H1 (cell line): Measurements from ENCODE around the gene NDST3. TPM values are rescaled to one million over a fixed set of nuclear protein-coding genes. Genes with fewer than 3 reads are reported as not detected.

Source experiments
- CTCF ChIA-PET: fragments of 300-600 bp; sonication (Branson Sonifier 250); formaldehyde crosslinking; loops from one replicate; lab custom pipeline; 2021; ENCODE audit not compliant: partially characterized antibody; lab: Charles Lee
- POLR2A ChIA-PET: fragments of 300-600 bp; sonication (Branson Sonifier 250); formaldehyde crosslinking; loops from one replicate; lab custom pipeline; 2021; ENCODE audit warnings: inconsistent platforms; ENCODE audit not compliant: partially characterized antibody; lab: Charles Lee
- DNase-seq, 2 experiments: peaks; one replicate each; pipeline versions ENCODE4 v3.0.0 to v3.0.0-alpha.2; 2010 to 2022; ENCODE audit warnings: low spot score in 2 of 2, low read depth in 1 of 2, mixed read lengths in 1 of 2
- FAIRE-seq: peaks from 2 replicates; lab custom pipeline; 2011; peaks lifted over from hg19 to GRCh38; lab: Jason Lieb, UNC
- H2AFZ ChIP-seq: 2 replicates; pipeline ENCODE4 v1.8.1; 2012; ENCODE audit warnings: low read length, inconsistent platforms
- H2AK5ac ChIP-seq: 2 replicates; pipeline ENCODE4 v1.6.1; 2013; ENCODE audit warnings: low read depth, low read length
- H2BK120ac ChIP-seq: replicated peaks from 2 replicates; pipeline ENCODE3; 2013; ENCODE audit warnings: low read depth, low read length, inconsistent platforms
- H2BK12ac ChIP-seq: 2 replicates; pipeline ENCODE4 v1.6.1; 2013; ENCODE audit warnings: low read depth, low read length
- H2BK15ac ChIP-seq: 2 replicates; pipeline ENCODE4 v1.6.1; 2013; ENCODE audit warnings: low read length
- H2BK20ac ChIP-seq: 2 replicates; pipeline ENCODE4 v1.6.1; 2013; ENCODE audit warnings: low read length
- H2BK5ac ChIP-seq: 2 replicates; pipeline ENCODE4 v1.6.1; 2013; ENCODE audit warnings: low read depth, low read length
- H3K14ac ChIP-seq: 2 replicates; pipeline ENCODE4 v1.6.1; 2013; ENCODE audit warnings: inconsistent platforms; ENCODE audit not compliant: insufficient read length
- H3K18ac ChIP-seq: 2 replicates; pipeline ENCODE4 v1.6.1; 2013; ENCODE audit warnings: low read length; ENCODE audit errors: extremely low read depth
- H3K23ac ChIP-seq: 2 replicates; pipeline ENCODE4 v1.6.1; 2013; ENCODE audit warnings: inconsistent platforms; ENCODE audit not compliant: insufficient read length
- H3K23me2 ChIP-seq: 2 replicates; pipeline ENCODE4 v1.6.1; 2013; ENCODE audit warnings: low read depth, low read length
- H3K27ac ChIP-seq: 2 replicates; pipeline ENCODE4 v1.6.1; 2011; ENCODE audit warnings: low read depth, low read length, inconsistent platforms
- H3K27me3 ChIP-seq, 4 experiments: replicated peaks in 1 of 4; 1 replicate in 1 of 4; 2 replicates in 3 of 4; pipeline versions ENCODE4 v1.6.1 to v1.8.1; 2011 to 2013; ENCODE audit warnings: low read length in 3 of 4, mild to moderate bottlenecking in 3 of 4, inconsistent platforms in 2 of 4, mixed read lengths in 2 of 4, moderate library complexity in 1 of 4; ENCODE audit not compliant: control insufficient read depth in 3 of 4, insufficient read depth in 3 of 4; ENCODE audit errors: extremely low read depth in 1 of 4
- H3K36me3 ChIP-seq, 4 experiments: 2 replicates each; pipeline versions ENCODE4 v1.6.1 to v1.8.1; 2011 to 2013; ENCODE audit warnings: mild to moderate bottlenecking in 4 of 4, low read length in 3 of 4, moderate library complexity in 2 of 4, control low read depth in 1 of 4, inconsistent platforms in 1 of 4; ENCODE audit not compliant: insufficient read depth in 4 of 4, control insufficient read depth in 2 of 4
- H3K4ac ChIP-seq: replicated peaks from 2 replicates; pipeline ENCODE3; 2013; ENCODE audit warnings: low read length, low read depth, mixed read lengths, inconsistent platforms; ENCODE audit not compliant: insufficient read length
- H3K4me1 ChIP-seq, 4 experiments: replicated peaks in 1 of 4; 1 replicate in 1 of 4; 2 replicates in 3 of 4; pipeline versions ENCODE4 v1.6.1 to v1.8.1; 2011 to 2013; ENCODE audit warnings: low read length in 3 of 4, inconsistent platforms in 2 of 4, mixed read lengths in 1 of 4; ENCODE audit not compliant: insufficient read depth in 4 of 4, control insufficient read depth in 3 of 4
- H3K4me2 ChIP-seq, 2 experiments: 2 replicates each; pipeline versions ENCODE4 v1.6.1 to v1.8.1; 2011 to 2013; ENCODE audit warnings: low read depth in 2 of 2, low read length in 2 of 2, control low read depth in 1 of 2, inconsistent platforms in 1 of 2, mild to moderate bottlenecking in 1 of 2; ENCODE audit not compliant: insufficient read depth in 1 of 2
- H3K4me3 ChIP-seq, 4 experiments: fragments of 200-600, 300-600 bp in 1 of 4; sonication (generic), shearing (Covaris generic), sonication (Bioruptor Twin) in 1 of 4; 2 replicates each; pipeline versions ENCODE4 v1.5.1 to v1.8.1; 2011 to 2016; ENCODE audit warnings: low read length in 4 of 4, low read depth in 3 of 4, control low read depth in 2 of 4, inconsistent platforms in 2 of 4, mild to moderate bottlenecking in 2 of 4, mixed read lengths in 1 of 4, moderate library complexity in 1 of 4; ENCODE audit not compliant: insufficient read depth in 2 of 4; ENCODE audit errors: extremely low read depth in 1 of 4
- H3K56ac ChIP-seq: replicated peaks from 2 replicates; pipeline ENCODE3; 2013; ENCODE audit warnings: low read depth, mild to moderate bottlenecking, mixed read lengths, low read length, inconsistent platforms; ENCODE audit not compliant: insufficient read length
- H3K79me1 ChIP-seq: 2 replicates; pipeline ENCODE4 v1.6.1; 2013; ENCODE audit warnings: low read depth, low read length, control low read depth
- H3K79me2 ChIP-seq, 2 experiments: 2 replicates each; pipeline versions ENCODE4 v1.6.1 to v1.8.1; 2012 to 2013; ENCODE audit warnings: low read length in 2 of 2, mild to moderate bottlenecking in 2 of 2, inconsistent platforms in 1 of 2; ENCODE audit not compliant: insufficient read depth in 2 of 2, control insufficient read depth in 1 of 2
- H3K9ac ChIP-seq, 4 experiments: replicated peaks in 1 of 4; 1 replicate in 1 of 4; 2 replicates in 3 of 4; pipeline versions ENCODE4 v1.6.1 to v1.8.1; 2011 to 2013; ENCODE audit warnings: low read depth in 3 of 4, low read length in 3 of 4, control low read depth in 2 of 4, mild to moderate bottlenecking in 2 of 4, moderate library complexity in 2 of 4, inconsistent platforms in 1 of 4; ENCODE audit errors: extremely low read depth in 1 of 4
- H3K9me3 ChIP-seq, 2 experiments: 2 replicates each; pipeline versions ENCODE4 v1.6.1 to v1.8.1; 2012 to 2013; ENCODE audit warnings: mild to moderate bottlenecking in 2 of 2, moderate library complexity in 2 of 2, control low read depth in 1 of 2, inconsistent platforms in 1 of 2, low read depth in 1 of 2, low read length in 1 of 2, mixed read lengths in 1 of 2; ENCODE audit not compliant: insufficient read depth in 2 of 2
- H4K20me1 ChIP-seq, 2 experiments: replicated peaks in 1 of 2; 2 replicates each; pipeline versions ENCODE3 to v1.8.1; 2011 to 2013; ENCODE audit warnings: inconsistent platforms in 2 of 2, low read length in 2 of 2, mild to moderate bottlenecking in 1 of 2; ENCODE audit not compliant: insufficient read depth in 2 of 2, control insufficient read depth in 1 of 2
- H4K5ac ChIP-seq: 2 replicates; pipeline ENCODE4 v1.6.1; 2013; ENCODE audit warnings: low read length, low read depth, mixed read lengths, inconsistent platforms; ENCODE audit not compliant: insufficient read length
- H4K8ac ChIP-seq: 2 replicates; pipeline ENCODE4 v1.8.0; 2013; ENCODE audit warnings: mild to moderate bottlenecking, moderate library complexity, low read length, inconsistent platforms; ENCODE audit not compliant: insufficient read depth; ENCODE audit errors: extremely low read depth
- H4K91ac ChIP-seq: replicated peaks from 2 replicates; pipeline ENCODE3; 2013; ENCODE audit warnings: low read length, mixed read lengths, inconsistent platforms; ENCODE audit not compliant: insufficient read length
- JUND ChIP-seq: IDR thresholded peaks from 2 replicates; pipeline ENCODE4 v1.6.1; 2011; ENCODE audit warnings: mild to moderate bottlenecking, improper control_type of control experiment, low read length
- RBBP5 ChIP-seq: IDR thresholded peaks from 2 replicates; pipeline ENCODE4 v1.7.1; 2012; ENCODE audit warnings: low read depth, mild to moderate bottlenecking, inconsistent platforms, low read length, moderate library complexity, borderline replicate concordance
- RNF2 ChIP-seq: fragments of 200-900, 300-1000 bp; sonication (generic); IDR thresholded peaks from 2 replicates; pipeline ENCODE4 v1.7.1; 2016; ENCODE audit warnings: borderline replicate concordance, low read depth, mild to moderate bottlenecking, antibody characterized with exemption, low read length; ENCODE audit not compliant: poor library complexity, severe bottlenecking; ENCODE audit errors: missing control alignments
- SRF ChIP-seq: IDR thresholded peaks from 2 replicates; pipeline ENCODE4 v1.6.1; 2011; ENCODE audit warnings: mild to moderate bottlenecking, low read depth, low read length, moderate library complexity
- TBP ChIP-seq: IDR thresholded peaks from 2 replicates; pipeline ENCODE4 v1.6.1; 2011; ENCODE audit warnings: low read depth, low read length, improper control_type of control experiment
- TCF12 ChIP-seq: IDR thresholded peaks from 2 replicates; pipeline ENCODE4 v1.6.1; 2011; ENCODE audit warnings: low read depth, mild to moderate bottlenecking, low read length
- polyA plus RNA-seq, 7 experiments: library from polyadenylated mRNA; depleted of rRNA in 3 of 7; stranded (reverse) in 5 of 7; unstranded in 2 of 7; fragments of >200 nt in 5 of 7; fragments of 200-250 nt in 2 of 7; gene quantifications; 1 replicate in 5 of 7; 2 replicates in 1 of 7; 4 replicates in 1 of 7; pipeline versions ENCODE4 v1.2.1 to v1.2.3, GENCODE V29; 2011 to 2013; ENCODE audit warnings: missing spikeins in 2 of 7, mixed read lengths in 2 of 7
- total RNA-seq: library from RNA; stranded (reverse); fragmentation: NEBNext Ultra II Directional; extraction: Animal tissue kit (Norgen Biotek cat#: 25700); gene quantifications from 2 replicates; pipeline ENCODE4 v1.2.1, GENCODE V29; 2021
- TF ChIP-seq, protein P1 (sequence below): IDR thresholded peaks from 2 replicates; pipeline ENCODE4 v1.6.1; 2012; ENCODE audit warnings: inconsistent platforms

Gene NDST3
- total and polyA plus RNA-seq, 2 of the 8 experiments (the other 6 are each of a cell fraction or from before 2014, with no cell fraction given): 0.35 to 0.60 TPM

DNA sequence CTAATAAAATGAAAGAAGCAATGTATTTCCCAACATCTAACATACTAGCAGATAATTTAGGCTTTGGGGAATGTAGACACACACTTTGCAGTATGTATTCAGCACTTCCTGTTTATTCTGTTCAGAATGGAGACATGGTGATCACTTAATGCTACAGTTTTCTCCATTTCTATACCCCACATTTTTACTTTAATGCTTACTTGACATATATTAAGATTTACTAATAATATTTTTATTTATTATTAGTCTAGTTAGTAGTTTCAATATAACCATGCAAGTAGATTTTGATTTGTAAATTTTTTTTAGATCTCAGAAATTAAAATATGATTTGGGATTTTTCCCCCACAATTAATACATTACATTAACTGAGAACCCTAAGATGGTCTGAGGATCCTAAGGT lies 220.1 kb downstream of the NDST3 start:
- Histone ChIP-seq H2BK12ac (no peak overlapping the region), H3K27me3 (no peaks in the 10 kb centered on the region), H3K14ac (no peak overlapping the region), H3K18ac (no peak overlapping the region), H2AK5ac (no peak overlapping the region), H3K9ac (no peak overlapping the region), H3K79me1 (no peaks in the 10 kb centered on the region), H4K5ac (no peak overlapping the region), H2BK15ac (no peak overlapping the region), H2BK5ac (no peak overlapping the region), H3K23ac (no peak overlapping the region), H3K79me2 (no peaks in the 10 kb centered on the region), H3K23me2 (no peaks in the 10 kb centered on the region), H3K56ac (no peak overlapping the region), H3K4ac (no peak overlapping the region), H3K4me2 (no peak overlapping the region), H3K4me1 (no peaks in the 10 kb centered on the region), H3K4me3 (no peak overlapping the region), H3K27ac (no peak overlapping the region), H2AFZ (no peak overlapping the region), H3K9me3 (peaks cover 0 to 6% of the 10 kb centered on the region in 2 experiments; a peak in 1 of 4 replicates), H4K8ac (no peak overlapping the region), H4K91ac (no peak overlapping the region), H3K36me3 (no peaks in the 10 kb centered on the region), H4K20me1 (no peaks in the 10 kb centered on the region), H2BK120ac (no peak overlapping the region), H2BK20ac (no peak overlapping the region)
- FAIRE-seq: no peak
- ChIA-PET POLR2A (no interaction called here), CTCF (no interaction called here)
- DNase-seq: no peak
- TF ChIP-seq, protein P1, sequence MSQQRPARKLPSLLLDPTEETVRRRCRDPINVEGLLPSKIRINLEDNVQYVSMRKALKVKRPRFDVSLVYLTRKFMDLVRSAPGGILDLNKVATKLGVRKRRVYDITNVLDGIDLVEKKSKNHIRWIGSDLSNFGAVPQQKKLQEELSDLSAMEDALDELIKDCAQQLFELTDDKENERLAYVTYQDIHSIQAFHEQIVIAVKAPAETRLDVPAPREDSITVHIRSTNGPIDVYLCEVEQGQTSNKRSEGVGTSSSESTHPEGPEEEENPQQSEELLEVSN: no peak
- no peak for TF ChIP-seq SRF
- no peak for TF ChIP-seq TBP
- TF ChIP-seq TCF12: no peak
- TF ChIP-seq RNF2: no peak
- TF ChIP-seq JUND: no peak
- no peak for TF ChIP-seq RBBP5
